Measurements from ENCODE around the gene LRRC8C. TPM values are rescaled to one million over a fixed set of nuclear protein-coding genes. Genes with fewer than 3 reads are reported as not detected.

Gene LRRC8C
- total and polyA plus RNA-seq, 2 experiments from 2014 or later: 0.89 to 3.9 TPM

DNA sequence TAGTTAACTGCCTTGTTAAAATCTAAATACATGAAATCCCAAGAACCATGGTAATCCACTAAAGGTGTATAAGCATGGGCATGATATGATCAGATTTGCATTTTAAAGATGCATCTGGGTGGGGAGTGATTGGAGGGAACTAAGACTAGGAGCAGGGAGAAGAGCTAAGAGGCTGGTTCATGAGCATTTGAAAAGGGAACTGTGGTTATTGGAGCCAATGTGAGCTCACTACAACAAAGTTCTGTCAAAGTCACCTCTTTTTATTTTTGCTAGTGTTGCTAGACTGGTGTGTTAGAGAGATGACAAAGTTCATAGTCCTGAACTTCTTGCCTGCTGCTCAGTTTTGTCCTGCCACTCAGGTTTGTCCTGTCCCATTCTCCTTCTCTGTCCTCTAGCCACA lies 120.8 kb downstream of the LRRC8C start:
- H3K9me2 ChIP-seq (ENCODE audit: insufficient read depth): no peaks in the 10 kb centered on the region
- H3K36me3 ChIP-seq (ENCODE audit: insufficient read depth): no peaks in the 10 kb centered on the region
- H3K9me3 Mint-ChIP-seq: peaks cover 3% of the 10 kb centered on the region; the same call in 2 of the 3 replicates
- peaks cover 19% of the 10 kb centered on the region for H3K4me1 Mint-ChIP-seq
- DNase-seq (ENCODE audit: low spot score) (no peak), ATAC-seq (no peak)
- TF ChIP-seq CTCF (conservative IDR thresholded peaks at IDR 0.05; ENCODE audit: low read depth in 2 of 2): no peak
- no peak for TF ChIP-seq ZNF114 (CRISPR knock-in tag; IDR thresholded peaks at IDR 0.05)
- TF ChIP-seq, protein P1, sequence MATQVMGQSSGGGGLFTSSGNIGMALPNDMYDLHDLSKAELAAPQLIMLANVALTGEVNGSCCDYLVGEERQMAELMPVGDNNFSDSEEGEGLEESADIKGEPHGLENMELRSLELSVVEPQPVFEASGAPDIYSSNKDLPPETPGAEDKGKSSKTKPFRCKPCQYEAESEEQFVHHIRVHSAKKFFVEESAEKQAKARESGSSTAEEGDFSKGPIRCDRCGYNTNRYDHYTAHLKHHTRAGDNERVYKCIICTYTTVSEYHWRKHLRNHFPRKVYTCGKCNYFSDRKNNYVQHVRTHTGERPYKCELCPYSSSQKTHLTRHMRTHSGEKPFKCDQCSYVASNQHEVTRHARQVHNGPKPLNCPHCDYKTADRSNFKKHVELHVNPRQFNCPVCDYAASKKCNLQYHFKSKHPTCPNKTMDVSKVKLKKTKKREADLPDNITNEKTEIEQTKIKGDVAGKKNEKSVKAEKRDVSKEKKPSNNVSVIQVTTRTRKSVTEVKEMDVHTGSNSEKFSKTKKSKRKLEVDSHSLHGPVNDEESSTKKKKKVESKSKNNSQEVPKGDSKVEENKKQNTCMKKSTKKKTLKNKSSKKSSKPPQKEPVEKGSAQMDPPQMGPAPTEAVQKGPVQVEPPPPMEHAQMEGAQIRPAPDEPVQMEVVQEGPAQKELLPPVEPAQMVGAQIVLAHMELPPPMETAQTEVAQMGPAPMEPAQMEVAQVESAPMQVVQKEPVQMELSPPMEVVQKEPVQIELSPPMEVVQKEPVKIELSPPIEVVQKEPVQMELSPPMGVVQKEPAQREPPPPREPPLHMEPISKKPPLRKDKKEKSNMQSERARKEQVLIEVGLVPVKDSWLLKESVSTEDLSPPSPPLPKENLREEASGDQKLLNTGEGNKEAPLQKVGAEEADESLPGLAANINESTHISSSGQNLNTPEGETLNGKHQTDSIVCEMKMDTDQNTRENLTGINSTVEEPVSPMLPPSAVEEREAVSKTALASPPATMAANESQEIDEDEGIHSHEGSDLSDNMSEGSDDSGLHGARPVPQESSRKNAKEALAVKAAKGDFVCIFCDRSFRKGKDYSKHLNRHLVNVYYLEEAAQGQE (IDR thresholded peaks at IDR 0.05; ENCODE audit: unreplicated experiment): no peak
- TF ChIP-seq NANOG (IDR thresholded peaks at IDR 0.05; ENCODE audit: borderline replicate concordance): no peak
- TF ChIP-seq ZNF331 (CRISPR knock-in tag; IDR thresholded peaks at IDR 0.05; ENCODE audit: low read depth): no peak
- TF ChIP-seq EZH2phosphoT487 (IDR thresholded peaks at IDR 0.05; ENCODE audit: unreplicated experiment): no peak
- no peak for TF ChIP-seq STAT1 (IDR thresholded peaks at IDR 0.05; ENCODE audit: unreplicated experiment)
- TF ChIP-seq EZH2 (IDR thresholded peaks at IDR 0.05; ENCODE audit: low read depth, unreplicated experiment): no peak
- no peak for TF ChIP-seq JUNB (IDR thresholded peaks at IDR 0.05; ENCODE audit: unreplicated experiment)
- TF ChIP-seq, protein P2, sequence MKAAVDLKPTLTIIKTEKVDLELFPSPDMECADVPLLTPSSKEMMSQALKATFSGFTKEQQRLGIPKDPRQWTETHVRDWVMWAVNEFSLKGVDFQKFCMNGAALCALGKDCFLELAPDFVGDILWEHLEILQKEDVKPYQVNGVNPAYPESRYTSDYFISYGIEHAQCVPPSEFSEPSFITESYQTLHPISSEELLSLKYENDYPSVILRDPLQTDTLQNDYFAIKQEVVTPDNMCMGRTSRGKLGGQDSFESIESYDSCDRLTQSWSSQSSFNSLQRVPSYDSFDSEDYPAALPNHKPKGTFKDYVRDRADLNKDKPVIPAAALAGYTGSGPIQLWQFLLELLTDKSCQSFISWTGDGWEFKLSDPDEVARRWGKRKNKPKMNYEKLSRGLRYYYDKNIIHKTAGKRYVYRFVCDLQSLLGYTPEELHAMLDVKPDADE (IDR thresholded peaks at IDR 0.05): no peak
- no peak for TF ChIP-seq POLR2AphosphoS5 (IDR thresholded peaks at IDR 0.05; ENCODE audit: low read depth)
- TF ChIP-seq, protein P3, sequence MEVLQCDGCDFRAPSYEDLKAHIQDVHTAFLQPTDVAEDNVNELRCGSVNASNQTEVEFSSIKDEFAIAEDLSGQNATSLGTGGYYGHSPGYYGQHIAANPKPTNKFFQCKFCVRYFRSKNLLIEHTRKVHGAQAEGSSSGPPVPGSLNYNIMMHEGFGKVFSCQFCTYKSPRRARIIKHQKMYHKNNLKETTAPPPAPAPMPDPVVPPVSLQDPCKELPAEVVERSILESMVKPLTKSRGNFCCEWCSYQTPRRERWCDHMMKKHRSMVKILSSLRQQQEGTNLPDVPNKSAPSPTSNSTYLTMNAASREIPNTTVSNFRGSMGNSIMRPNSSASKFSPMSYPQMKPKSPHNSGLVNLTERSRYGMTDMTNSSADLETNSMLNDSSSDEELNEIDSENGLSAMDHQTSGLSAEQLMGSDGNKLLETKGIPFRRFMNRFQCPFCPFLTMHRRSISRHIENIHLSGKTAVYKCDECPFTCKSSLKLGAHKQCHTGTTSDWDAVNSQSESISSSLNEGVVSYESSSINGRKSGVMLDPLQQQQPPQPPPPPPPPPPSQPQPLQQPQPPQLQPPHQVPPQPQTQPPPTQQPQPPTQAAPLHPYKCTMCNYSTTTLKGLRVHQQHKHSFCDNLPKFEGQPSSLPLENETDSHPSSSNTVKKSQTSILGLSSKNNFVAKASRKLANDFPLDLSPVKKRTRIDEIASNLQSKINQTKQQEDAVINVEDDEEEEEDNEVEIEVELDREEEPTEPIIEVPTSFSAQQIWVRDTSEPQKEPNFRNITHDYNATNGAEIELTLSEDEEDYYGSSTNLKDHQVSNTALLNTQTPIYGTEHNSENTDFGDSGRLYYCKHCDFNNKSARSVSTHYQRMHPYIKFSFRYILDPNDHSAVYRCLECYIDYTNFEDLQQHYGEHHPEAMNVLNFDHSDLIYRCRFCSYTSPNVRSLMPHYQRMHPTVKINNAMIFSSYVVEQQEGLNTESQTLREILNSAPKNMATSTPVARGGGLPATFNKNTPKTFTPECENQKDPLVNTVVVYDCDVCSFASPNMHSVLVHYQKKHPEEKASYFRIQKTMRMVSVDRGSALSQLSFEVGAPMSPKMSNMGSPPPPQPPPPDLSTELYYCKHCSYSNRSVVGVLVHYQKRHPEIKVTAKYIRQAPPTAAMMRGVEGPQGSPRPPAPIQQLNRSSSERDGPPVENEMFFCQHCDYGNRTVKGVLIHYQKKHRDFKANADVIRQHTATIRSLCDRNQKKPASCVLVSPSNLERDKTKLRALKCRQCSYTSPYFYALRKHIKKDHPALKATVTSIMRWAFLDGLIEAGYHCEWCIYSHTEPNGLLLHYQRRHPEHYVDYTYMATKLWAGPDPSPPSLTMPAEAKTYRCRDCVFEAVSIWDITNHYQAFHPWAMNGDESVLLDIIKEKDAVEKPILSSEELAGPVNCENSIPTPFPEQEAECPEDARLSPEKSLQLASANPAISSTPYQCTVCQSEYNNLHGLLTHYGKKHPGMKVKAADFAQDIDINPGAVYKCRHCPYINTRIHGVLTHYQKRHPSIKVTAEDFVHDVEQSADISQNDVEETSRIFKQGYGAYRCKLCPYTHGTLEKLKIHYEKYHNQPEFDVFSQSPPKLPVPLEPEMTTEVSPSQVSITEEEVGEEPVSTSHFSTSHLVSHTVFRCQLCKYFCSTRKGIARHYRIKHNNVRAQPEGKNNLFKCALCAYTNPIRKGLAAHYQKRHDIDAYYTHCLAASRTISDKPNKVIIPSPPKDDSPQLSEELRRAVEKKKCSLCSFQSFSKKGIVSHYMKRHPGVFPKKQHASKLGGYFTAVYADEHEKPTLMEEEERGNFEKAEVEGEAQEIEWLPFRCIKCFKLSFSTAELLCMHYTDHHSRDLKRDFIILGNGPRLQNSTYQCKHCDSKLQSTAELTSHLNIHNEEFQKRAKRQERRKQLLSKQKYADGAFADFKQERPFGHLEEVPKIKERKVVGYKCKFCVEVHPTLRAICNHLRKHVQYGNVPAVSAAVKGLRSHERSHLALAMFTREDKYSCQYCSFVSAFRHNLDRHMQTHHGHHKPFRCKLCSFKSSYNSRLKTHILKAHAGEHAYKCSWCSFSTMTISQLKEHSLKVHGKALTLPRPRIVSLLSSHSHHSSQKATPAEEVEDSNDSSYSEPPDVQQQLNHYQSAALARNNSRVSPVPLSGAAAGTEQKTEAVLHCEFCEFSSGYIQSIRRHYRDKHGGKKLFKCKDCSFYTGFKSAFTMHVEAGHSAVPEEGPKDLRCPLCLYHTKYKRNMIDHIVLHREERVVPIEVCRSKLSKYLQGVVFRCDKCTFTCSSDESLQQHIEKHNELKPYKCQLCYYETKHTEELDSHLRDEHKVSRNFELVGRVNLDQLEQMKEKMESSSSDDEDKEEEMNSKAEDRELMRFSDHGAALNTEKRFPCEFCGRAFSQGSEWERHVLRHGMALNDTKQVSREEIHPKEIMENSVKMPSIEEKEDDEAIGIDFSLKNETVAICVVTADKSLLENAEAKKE (CRISPR knock-in tag; IDR thresholded peaks at IDR 0.05): no peak
- no peak for TF ChIP-seq CREB1 (CRISPR knock-in tag; IDR thresholded peaks at IDR 0.05; ENCODE audit: low read depth)
- H3K4me2 ChIP-seq: no peak overlapping the region
- no peaks in the 10 kb centered on the region for H3F3A ChIP-seq (replicated peaks; ENCODE audit: low read depth)
- no peak overlapping the region for H3K27ac ChIP-seq (ENCODE audit: low read depth)
- no peaks in the 10 kb centered on the region for H3K79me2 ChIP-seq (replicated peaks; ENCODE audit: insufficient read depth)
- no peaks in the 10 kb centered on the region for H4K20me1 ChIP-seq (replicated peaks; ENCODE audit: insufficient read depth)
- no peaks in the 10 kb centered on the region for H3K27me3 ChIP-seq (ENCODE audit: insufficient read depth)
- H3K27me3 Mint-ChIP-seq (ENCODE audit: insufficient read depth, low read depth, poor library complexity): peaks cover 4% of the 10 kb centered on the region
- no peak overlapping the region for H3K27ac Mint-ChIP-seq
- H3K36me3 Mint-ChIP-seq (ENCODE audit: low read depth): peaks cover 2% of the 10 kb centered on the region; the same call in 1 of the 3 replicates
- no peak overlapping the region for H3K4me3 Mint-ChIP-seq
- H2AFZ ChIP-seq: peak overlapping the region; percentile 25
- H3K4me3 ChIP-seq: no peak overlapping the region
- peaks cover 9% of the 10 kb centered on the region for H3K4me1 ChIP-seq (ENCODE audit: insufficient read depth)

Measured in GM23338 (cell line).